GM18861 (cell line): Measurements from ENCODE around the gene EXD3.

Experiments
- ATAC-seq: cut with Tn5 transposase; IDR thresholded peaks from one replicate; pipeline ENCODE4 v1.9.1; 2021; ENCODE audit not compliant: unreplicated experiment

Gene EXD3

DNA sequence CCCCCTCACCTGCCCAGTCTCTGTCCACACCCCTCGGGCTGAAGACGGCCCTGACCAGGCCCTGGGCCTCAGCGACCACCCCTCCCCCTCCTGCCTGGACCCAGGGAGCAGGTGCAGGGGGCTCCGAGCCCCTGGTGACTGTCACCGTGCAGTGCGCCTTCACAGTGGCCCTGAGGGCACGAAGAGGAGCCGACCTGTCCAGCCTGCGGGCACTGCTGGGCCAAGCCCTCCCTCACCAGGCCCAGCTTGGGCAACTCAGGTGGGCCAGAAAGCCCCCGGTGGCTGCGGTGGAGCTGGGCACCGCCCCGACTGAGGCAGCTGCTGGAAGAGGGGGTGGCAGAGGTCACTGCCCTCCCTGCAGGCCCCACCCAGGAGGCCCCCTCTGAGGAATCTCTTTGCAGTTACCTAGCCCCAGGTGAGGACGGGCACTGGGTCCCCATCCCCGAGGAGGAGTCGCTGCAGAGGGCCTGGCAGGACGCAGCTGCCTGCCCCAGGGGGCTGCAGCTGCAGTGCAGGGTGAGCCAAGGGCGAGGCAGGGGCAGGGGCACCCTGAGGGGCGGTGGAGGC lies 10.5 kb upstream of the EXD3 start:
- no peak for ATAC-seq

DNA sequence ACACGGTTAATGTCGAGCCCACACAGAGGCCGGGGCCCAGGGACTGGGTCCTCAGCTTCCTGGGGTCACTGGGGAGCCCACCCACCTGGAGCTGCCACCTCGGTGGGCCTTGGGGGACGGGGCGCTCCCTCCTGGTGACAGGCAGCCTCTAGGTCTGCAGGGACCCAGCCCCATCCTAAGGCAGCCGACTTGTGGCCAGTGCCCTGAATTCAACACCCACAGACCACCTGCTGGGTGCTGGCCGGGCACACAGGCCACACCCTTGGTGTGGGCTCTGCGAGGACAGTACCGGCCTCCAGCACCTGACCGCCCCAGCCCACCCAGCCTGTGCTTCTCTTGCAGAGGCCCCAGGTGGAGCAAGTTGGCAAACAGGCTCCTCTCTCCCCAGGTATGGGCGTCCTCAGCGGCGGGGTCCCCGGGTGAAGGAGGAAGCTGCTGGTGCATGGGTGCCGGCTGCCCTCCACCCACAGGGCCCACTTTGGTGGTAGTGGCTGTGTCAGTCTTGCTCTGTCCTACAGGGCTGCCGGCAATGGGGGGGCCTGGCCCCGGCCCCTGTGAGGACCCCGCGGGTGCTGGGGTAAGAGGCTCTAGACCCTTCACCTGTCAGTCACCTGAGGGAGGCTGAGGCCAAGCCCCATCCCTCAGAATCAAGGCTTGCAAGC lies 9.9 kb upstream of the EXD3 start:
- no peak for ATAC-seq

DNA sequence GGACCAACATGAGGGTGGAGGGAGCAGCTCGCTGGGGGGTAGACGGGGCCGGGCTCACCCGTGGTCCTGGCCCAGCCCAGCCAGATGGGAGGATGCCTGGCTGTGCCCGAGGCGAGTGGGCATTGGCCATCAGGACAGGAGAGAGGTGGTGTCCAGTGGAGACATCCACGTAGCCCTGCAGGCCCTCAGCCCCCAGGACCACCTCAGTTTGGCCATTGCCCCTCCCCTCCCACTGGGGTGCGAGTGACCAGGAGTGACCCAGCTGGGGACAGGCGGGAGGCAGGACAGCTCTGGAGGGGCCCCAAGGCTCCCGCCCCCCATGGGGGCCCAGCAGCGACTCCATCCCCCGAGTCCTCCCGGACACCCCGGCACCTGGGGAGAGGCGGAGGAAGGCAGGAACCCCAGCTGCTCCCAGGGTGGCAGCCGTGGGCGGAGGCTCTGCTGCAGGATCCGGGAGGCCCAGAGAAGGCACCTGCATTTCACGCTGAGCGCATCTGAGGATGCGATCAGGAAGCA lies 8.5 kb upstream of the EXD3 start:
- ATAC-seq, result no peak

DNA sequence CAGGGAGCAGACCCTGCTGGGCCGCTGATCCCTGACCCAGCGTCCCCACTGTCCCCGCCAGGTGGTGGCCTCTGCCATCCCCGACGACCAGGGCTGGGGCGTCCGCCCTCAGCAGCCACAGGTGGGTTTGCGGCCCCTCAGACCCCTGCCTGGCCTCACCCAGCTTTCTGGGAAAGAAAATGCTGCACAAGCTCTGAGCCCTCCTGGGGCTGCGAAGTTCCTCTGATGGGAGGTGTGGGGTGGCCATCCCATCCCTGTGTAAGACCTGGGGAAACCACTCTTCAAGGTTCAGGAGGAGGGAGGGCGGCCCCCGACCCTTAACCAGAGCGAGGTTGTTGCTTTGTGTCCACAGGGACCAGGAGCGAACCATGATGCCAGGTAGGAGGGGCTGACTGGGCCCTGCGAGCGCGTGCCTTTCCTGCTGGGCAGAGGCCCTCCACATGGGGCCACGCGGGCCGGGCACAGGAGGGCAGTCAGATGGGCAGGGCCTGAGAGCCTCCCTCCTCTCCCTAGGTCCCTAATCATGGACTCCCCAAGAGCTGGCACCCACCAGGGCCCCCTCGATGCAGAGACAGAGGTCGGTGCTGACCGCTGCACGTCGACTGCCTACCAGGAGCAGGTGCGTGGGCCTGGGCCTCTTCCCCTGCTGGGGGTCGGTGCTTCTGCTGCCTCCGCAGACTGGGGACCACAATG lies 7.9 kb upstream of the EXD3 start:
- ATAC-seq, result no peak

DNA sequence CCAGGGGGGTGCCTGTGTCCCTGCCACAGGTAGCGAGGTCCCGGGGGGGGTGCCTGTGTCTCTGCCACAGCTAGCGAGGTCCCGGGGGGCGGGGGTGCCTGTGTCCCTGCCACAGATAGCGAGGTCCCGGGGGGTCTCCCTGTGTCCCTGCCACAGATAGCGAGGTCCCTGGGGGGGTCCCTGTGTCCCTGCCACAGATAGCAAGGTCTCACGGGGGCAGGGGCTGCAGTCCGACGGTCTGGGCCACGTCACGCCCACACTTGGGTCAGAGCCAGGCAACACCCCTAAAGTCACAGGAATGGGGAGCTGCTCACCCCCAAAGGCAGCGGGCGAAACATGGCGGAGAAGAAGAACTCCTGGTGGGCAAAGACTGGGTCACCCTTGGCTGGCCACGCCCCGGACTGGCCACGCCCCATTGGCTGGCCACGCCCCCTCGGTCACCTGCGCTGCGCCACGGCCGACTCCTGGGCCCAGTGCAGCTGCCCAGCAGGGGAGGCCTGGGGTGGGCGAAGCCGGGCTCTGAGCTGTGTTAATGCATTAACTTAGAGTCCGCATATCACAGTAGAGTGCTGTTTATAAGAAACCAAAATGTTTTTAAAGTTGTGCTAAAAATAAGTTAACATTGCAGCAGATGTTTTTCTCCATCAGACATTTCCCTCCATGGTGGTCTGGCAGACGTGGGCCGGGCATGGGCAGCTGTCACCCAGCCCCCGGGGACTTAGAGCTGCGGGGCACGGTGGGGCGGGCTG lies 7.2 kb upstream of the EXD3 start:
- no peak for ATAC-seq

DNA sequence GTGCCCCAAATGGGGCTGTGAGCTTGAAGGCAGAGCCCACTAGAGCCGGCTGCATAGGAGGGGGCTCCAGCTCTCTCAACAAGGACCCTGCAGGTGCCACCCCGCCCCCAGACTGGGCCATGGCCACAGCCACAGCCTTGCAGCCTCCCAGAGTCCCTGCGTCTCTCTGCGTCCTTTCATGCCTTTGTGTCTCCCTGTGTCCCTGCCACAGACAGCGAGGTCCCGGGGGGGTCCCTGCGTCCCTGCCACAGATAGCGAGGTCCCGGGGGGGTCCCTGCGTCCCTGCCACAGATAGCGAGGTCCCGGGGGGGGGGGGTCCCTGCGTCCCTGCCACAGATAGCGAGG lies 6.6 kb upstream of the EXD3 start:
- no peak for ATAC-seq

DNA sequence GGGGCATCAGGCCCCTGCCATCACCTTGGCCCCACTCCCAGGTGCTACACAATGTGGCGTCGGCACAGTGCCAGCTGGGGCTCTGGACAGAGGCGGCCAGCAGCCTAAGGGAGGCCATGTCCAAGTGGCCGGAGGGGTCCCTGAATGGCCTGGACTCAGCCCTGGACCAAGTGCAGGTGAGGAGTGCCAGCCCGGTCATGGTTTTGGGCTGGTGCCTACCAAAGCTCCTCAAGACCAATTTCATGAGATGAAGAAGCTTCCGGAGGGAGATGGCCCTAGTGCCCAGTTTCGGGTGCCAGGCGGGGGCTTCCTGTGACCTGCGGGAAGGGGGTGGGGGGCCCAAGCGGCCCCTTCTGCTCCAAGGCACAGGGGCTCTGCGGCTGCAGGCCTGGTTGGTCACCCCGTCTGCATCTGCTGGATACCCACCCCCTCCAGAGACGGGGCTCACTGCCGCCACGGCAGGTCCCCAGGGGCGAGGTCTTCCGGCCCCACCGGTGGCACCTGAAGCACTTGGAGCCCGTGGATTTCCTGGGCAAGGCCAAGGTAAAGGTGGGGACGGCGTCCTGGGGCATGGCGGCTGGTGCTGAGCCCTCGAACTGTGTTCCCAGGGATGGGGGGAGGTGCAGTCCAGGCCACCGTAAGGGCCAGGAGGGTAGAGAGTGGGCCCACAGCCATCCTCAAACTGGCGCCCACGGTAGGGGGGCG lies 6.0 kb upstream of the EXD3 start:
- ATAC-seq, result no peak

DNA sequence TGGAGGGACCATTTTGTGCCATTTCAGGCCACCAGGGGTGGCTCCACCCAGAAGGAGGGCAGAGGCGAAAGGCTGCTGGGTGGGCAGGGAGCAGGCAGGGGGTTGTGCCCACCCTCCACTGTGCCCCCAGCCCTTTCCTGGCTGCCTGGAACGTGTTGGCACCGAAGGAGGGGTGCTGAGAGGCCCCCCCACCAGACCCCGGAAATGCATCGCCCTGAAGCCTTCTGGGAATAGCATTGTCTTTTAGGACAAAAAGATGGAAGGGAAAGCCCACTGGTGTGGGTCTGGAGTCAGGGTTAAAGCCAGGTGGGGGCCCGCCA lies 5.3 kb upstream of the EXD3 start:
- ATAC-seq, result no peak

DNA sequence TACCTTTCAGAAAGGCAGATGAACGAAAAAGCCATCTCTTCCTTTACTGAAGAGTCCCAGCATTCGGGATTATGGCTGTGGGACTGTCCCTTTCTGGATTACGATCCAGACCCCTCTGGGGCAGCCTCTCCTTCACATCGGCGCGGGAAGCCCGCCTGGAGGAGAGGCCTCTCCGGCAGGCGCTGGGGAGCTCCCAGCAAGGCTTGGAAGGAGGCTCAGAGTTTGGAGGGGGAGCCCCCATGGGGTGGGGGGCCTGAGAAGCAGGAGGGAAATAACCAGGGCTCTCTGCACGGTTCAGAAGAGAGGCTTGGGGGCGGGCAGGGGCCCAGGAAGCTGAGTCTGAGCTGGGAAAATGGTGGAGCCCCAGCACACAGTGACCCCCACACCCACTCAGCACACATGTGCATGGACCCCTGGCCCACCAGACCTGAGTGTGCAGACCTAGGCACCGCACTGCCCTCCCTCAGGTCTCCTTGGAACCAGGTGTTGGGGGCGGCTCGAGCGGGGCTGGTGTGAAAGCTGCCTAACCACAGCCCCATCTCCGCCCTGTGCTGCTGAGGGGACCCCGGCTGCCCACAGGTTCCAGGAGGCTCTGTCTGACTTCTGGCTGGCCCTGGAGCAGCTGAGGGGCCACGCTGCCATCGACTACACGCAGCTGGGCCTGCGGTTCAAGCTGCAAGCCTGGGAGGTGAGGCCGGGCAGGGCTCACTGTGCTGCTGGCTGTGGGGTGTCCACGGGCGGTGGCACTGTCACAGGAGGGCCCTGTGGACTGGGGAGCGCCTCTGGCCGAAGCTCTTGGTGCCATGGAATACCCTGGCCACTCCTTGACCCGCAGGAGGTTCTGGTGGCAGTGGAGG lies 4.7 kb upstream of the EXD3 start:
- no peak for ATAC-seq

DNA sequence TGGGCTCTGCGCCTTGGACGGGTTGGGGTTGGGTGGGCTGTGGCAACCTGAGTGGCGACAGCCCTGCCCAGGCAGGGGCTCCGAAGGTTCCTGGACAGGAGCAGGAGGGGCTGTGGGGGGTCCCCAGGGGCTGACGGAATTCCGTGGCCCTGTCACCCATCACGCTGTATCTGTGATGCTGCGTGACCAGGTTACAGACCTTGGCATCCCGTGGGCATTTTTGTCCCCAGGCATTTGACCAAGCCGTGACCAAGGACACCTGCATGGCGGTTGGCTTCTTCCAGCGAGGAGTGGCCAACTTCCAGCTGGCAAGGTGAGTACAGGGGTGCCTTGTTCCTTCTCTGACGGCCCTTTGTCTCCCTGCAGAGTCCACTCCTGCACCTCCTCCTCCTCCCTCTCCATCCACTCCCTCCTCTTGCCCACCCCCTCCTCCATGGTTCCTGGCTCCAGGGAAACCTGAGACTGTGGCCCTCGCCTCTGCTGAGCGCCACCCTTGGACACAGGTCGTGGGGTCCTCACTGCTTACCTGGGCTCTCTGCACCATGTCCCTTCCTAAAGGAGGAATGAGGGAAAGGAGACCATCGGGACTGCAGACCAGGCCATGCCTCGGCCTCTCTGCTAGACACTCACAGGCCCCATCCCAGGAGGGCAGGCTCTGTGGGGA lies 3.2 kb upstream of the EXD3 start:
- no peak for ATAC-seq

DNA sequence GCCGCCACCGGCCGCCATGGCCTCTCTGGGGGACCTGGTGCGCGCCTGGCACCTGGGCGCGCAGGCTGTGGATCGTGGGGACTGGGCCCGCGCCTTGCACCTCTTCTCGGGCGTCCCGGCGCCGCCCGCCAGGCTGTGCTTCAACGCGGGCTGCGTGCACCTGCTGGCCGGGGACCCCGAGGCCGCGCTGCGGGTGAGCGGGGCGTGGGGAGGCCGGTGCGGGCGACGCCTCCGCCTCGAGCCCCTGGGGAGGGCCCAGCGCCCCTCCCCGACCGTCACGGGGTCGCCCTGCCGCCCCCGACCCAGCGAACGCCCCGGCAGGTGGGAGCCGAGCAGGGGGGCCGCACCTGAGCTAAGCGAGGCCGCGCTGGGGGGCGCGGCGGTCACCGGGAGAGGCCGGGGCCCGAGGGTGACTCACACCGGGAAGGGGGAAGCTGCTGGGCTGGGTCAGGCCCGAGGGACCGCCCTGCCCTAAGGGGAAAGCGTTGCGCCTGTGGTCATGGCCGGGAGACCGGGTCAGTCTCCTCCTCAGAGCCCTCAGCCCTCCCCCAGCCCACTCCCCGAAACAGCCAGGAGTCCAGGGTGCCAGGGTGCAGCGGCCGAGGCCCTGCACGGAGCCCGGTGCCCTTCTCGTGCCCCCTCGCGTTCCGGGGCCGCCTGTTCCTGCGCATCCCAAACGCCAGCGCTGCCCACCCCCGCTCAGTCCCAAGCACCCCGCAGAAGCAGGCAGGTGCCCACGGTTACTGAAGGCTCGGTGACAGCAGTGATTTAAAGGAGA lies 741 bp upstream of the EXD3 start:
- peak; percentile 21 for ATAC-seq

DNA sequence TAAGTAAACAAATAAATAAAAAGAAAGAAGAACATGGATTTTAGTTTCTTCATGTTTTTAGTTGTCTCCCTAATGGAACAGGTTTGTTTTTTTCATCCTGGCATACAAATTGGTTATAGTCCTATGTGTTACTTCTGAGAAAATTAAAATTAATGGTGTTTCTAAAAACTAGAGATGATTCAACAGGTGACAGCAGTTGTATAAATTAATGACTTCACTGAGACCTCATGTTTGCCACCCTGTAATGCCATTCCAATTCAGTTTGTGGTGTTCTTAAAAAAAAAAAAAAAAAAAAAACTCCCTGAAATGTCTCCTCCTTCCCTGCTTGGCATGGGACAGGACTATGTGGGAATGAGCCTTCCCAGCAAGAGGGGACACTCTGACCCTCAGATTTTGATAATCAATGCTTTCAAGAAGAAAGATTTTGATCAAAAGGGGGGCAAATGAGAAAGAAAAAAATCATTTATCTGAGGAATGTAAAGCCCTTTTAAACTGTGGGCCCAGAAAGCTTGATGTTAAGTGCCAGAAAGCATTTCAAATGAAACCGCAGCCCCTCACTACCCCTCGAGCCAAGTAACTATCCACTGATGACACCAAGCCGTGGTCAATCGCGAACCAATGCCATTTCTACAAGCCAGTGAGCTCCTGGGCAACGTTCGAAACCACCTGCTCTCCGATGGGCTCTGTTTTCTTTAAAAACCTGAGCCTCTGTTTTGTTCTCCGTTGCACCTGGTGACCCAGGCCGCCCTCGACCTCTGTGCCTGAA lies 941 bp downstream of the EXD3 start:
- no peak for ATAC-seq

DNA sequence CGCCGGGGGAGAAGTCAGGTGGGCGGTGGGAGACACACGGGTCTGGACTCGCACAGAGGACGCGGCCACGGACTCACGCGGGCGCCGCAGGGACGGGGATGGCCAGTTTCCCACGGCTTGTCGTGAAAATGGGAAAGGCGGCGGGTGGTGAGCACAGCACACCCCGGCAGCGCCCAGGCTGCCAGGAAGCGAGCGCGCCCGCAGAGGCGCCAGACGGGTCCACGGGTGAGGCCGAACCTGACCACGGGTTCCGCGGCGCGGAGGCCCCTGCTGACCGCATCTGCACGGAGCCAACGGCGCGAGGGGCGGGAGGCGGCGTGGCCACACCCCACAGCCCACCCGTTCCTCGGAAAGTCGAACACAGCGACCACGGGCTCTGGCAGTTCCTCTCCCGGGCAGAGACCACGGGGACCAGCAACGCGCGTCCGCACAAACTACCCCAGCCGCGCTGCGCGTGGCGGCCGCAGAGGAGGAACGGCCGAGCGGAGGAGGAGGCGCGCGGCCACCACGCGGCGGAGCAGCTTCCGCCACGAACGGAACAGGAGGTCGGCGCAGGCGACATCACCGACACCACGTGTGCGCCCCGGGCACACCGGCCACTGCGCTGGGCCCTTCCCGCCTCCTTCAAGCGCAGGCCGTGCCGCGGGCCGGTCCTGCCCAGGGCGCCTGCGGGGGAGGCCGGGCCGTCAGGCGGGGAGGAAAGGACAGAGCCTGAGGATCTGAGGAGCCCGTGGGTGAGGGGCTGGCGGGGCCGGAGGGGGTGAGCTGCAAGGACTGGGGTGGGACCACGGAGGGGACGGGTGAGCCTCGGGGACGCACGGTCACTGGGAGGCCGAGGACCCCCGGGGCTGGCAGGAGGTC lies 5.6 kb downstream of the EXD3 start:
- no peak for ATAC-seq

DNA sequence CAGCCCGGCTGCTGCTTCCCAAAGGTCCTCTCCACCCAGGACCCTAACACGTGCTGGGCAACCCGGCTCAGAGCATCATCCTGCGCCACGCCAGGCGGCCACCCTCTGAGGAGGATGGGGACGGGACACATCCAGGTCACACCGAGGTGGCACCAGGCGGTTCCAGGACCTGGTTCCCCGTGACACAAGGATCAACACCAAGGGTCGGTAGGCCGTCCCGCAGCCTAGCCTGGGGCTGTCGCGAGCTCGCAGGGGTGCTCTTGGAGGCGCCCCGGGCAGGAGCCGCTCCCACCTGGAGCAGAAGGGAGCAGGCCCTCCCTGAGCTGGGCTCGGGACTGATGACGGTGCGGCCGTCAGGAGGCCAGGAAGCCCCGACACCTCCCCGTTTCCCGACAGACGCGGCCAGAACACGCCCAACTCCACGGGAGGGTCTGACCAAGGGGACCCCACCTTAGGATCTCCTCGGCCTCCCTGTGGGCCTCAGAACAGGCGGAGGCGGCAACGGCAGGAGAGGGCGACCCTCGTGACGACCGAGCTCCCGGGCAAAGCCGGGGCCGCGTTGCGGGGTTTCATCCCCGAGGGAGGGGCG lies 6.3 kb downstream of the EXD3 start:
- no peak for ATAC-seq

DNA sequence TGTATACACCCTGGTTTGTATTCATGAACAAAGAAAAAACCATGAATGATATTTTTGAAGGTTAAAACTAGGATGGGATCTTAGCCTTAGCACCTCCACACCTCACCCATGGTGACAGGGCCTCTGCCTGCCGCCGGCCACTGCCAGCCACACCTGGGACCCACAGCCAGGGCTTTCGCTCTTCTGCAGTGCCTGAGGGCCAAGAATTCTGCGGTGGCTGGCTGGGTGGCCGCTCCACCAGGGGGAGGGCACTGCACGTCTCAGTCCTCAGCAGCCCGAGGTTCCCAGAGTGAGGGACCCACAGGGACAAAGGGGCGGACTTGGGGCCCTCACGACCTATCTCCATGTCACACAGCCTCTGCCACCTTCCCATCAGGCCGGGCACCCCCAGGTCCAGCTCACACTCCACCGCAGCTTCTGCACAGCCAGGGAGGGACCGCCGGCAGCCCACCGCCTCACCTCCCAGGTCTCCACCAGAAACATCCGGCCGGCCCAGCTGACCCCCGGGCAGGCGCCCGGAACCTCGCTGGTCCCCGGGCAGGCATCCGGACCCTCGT lies 6.9 kb downstream of the EXD3 start:
- no peak for ATAC-seq

DNA sequence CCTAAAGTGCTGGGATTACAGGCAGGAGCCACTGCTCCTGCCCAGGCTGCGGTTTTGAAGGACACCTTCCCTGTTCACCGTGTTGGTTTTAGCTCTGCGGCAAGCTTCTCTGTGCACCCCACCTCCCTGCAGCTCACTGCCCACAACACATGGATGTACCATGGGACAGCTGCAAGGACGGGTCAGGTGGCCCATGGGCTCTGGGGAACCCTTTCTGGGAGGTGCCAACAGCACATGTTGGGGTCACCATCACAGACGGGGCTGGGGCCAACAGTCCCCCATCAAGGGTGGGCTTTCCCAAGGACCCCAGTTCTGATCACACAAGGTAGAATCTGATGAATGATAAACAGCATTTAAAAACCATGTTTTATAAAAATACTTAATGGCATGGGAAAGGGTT lies 7.5 kb downstream of the EXD3 start:
- ATAC-seq, result no peak

DNA sequence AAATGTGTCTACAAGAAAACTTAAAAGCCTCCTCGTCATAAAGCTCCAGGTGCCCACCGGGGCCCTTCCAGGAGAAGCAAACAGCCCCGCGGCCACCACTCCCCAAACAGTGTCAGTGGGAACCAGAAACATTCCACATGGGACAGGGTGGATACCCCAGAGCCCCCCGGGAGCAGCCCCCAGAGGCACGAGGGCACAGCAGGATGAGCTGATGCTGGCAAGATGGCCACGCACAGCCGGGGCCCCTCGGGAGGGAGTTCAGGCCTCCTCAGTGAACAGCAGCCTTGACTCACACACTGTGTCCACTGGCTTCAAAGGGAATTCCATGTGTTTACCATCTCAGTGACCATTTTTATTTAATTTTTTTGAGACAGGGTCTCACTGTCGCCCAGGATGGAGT lies 10.5 kb downstream of the EXD3 start:
- ATAC-seq, result no peak
